Ovary (tissue), 3 donors: ENCODE results near the gene FBXO11.

Experiments used
- EP300 ChIP-seq: sonication (generic); formaldehyde crosslinking; IDR thresholded peaks from one replicate; pipeline ENCODE4 v1.6.1; 2017; ENCODE audit warnings: antibody characterized with exemption
- TF ChIP-seq, protein P1 (sequence below), 3 donors: fragments of 450-650 bp in 2 of 3; fragments of 200-600 bp in 1 of 3; IDR thresholded peaks; one replicate each; pipeline versions ENCODE4 v1.5.1 to v1.8.0; 2016 to 2022; ENCODE audit warnings: antibody characterized with exemption in 3 of 3, mild to moderate bottlenecking in 1 of 3
- donor health status: DM: no; HTN: no; CAD: no.

DNA sequence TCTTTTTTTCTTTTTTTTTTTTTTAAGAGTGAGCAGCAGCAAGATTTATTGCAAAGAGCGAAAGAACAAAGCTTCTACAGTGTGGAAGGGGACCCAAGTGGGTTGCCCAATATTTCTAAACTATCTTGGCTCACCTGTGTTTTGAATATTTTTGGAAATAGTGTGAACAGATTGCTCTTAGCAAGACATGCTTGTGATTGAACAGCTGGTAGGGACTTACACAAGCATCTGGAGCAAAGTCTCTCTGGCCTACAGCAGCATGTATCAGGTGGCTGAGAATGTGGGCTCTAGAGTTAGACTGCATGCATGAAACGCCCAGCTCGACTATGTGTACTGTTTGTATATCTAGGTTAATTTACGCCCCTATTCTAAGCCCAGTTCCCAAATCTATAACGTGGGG, 40.3 kb upstream of the FBXO11 start:
- TF ChIP-seq EP300: no peak
- TF ChIP-seq, protein P1, sequence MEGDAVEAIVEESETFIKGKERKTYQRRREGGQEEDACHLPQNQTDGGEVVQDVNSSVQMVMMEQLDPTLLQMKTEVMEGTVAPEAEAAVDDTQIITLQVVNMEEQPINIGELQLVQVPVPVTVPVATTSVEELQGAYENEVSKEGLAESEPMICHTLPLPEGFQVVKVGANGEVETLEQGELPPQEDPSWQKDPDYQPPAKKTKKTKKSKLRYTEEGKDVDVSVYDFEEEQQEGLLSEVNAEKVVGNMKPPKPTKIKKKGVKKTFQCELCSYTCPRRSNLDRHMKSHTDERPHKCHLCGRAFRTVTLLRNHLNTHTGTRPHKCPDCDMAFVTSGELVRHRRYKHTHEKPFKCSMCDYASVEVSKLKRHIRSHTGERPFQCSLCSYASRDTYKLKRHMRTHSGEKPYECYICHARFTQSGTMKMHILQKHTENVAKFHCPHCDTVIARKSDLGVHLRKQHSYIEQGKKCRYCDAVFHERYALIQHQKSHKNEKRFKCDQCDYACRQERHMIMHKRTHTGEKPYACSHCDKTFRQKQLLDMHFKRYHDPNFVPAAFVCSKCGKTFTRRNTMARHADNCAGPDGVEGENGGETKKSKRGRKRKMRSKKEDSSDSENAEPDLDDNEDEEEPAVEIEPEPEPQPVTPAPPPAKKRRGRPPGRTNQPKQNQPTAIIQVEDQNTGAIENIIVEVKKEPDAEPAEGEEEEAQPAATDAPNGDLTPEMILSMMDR (IDR thresholded peaks at IDR 0.05): no peak
